Fibroblast of skin of right biceps (primary cell): ENCODE results near the gene PLXDC1.
"Not testable (repeated sequence)": the region's sequence is repeated elsewhere in the genome, so short reads cannot be mapped to it uniquely, and the experiment has no call there.

Source experiments
- DNase-seq: peaks from one replicate; pipeline ENCODE4 v3.0.0-alpha.2; 2013

PLXDC1 gene

GRCh38 chr17:39151943-39152818, 744 bp upstream of the PLXDC1 start:
- peak; percentile 48 for DNase-seq

GRCh38 chr17:39150795-39151149, 665 bp downstream of the PLXDC1 start:
- no peak for DNase-seq

DNA sequence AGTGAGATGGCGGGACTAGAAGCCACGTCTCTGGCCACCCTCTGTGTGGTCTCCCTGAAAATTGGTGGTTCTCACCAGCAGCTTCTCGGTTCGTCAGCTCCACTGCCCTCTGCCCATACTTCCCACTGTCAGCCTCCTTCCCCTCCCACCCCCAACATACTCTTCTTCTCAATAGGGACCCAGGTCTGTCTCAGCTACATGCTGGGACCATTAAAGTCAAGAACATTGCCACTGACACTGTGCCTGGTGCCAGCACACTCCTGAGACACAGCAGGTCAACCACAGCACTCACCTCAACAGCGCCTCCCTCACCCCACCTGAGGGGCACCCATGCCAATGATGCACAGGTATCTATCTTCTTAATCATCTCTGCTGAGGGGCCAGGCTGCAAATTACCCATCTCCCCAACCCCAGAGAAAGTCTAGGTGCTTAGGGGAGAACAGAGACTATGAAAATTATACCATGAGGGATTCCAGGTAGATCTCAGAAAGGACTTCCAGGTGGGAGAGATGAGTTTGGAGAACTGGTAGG, 1.3 kb downstream of the PLXDC1 start:
- DNase-seq: no peak

- DNase-seq: no peak
Measured at GRCh38 chr17:39147221-39148185, 3.9 kb downstream of the PLXDC1 start.

DNA sequence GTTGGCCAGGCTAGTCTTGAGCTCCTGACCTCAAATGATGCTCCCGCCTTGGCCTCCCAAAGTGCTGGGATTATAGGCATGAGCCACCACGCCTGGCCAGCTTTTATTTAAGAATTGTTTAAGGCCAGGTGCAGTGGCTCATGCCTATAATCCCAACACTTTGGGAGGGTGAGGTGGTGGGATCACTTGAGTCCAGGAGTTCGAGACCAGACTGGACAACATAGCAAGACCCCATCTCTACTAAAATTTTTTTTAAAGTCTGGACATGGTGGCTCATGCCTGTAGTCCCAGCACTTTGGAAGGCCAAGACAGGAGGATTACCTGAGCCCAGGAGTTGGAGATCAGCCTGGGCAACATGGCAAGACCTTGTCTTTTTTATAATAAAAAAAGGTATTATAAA, 5.2 kb downstream of the PLXDC1 start:
- DNase-seq: no peak

DNA sequence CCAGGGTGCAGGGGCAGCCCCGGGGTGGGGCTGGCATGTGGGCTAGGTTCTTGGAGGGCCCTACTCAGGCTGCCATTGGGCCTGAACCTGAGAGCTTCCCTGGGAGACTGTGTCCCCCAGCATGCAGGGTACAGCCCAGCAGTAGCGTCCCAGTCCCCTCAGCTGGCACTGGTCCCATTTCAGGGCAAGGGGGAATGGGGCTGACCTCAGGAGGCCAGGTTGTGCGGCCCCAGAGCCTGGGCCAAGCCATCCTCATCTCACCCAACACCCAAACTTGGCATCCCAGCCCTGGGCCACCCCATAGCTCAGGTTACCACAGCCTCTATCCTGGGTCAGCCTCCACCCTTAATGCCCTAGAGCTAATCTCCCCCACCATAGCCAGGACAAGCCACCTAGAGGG, 6.3 kb downstream of the PLXDC1 start:
- no peak for DNase-seq

DNA sequence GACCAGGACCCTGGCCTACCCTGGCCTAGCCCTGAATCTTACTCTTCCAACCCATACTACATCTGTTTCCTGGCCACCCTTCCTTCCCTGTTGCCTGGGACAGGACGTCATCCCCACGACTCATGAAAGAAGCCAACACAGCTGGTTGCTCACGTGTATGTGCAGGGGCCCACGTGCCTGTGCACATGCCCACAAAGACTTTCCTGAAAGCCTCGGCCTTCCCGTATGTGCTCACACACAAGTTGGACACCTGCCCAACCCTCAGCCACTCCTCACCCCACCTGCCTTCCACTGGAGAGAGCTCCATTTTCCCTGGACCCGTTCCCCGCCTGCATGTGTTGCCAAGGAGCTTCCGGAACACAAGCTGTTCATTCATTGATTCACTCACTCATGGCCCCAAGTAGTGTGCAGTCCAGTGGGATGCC, 7.0 kb downstream of the PLXDC1 start:
- DNase-seq: peak; percentile 87

- no peak for DNase-seq
Measured at GRCh38 chr17:39143552-39144093, 7.8 kb downstream of the PLXDC1 start.

DNA sequence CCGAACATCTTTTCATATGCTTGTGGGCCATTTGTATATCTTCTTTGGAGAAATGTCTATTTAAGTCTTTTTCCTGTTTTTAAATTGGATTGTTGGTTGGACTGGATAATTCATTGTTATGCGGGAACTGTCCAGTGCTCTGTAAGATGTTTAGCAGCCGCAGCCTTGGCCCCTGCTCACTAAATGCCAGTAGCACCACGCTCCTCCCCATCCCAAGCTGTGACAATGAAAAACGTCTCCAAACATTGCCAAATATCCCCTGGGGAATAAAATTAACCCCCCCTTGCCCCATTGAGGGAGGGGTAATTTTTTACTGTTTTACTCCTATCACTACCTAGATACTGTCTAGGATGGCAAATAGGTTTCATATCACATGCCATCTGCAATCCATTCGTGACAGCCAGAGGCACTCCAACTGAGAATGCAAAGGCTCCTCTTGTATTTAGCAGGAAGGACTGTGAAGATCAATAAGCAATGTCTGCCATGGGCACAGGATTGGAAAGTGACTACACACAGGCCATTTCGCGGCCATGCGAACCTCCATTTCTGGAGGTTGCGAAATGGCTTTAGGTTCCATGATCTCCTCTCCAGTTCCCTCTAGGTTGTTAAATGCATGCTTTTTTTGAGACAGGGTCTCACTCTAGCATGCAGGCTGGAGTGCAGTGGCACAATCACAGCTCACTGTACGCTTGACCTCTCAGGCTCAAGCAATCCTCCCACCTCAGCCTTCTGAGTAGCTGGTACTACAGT, 9.3 kb downstream of the PLXDC1 start:
- DNase-seq: no peak

- DNase-seq: no peak
Measured at GRCh38 chr17:39141294-39141693, 10.1 kb downstream of the PLXDC1 start.

- no peak for DNase-seq
Measured at GRCh38 chr17:39139561-39139960, 11.9 kb downstream of the PLXDC1 start.

DNA sequence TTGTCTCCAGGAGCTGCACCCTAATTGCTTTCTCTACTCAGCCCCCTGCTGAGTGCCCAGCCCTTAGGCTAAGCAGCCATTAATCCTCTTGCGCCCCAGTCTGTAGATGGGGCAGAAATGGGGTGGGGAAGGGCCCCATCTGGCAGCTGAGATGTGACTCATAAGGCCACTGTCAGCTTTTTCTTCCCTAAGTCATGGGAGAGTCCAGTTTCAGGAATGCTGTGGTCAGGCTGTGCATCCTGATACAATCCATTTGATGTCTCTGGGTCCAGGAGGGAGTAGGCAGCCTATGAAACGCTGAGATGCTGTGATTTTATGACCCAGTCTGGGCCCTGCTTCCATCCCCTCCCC, 12.3 kb downstream of the PLXDC1 start:
- peak; percentile 89 for DNase-seq

GRCh38 chr17:39138431-39139160, 12.8 kb downstream of the PLXDC1 start:
- DNase-seq: peak; percentile 15

GRCh38 chr17:39134878-39135277, 16.6 kb downstream of the PLXDC1 start:
- peak; percentile 30 for DNase-seq

DNA sequence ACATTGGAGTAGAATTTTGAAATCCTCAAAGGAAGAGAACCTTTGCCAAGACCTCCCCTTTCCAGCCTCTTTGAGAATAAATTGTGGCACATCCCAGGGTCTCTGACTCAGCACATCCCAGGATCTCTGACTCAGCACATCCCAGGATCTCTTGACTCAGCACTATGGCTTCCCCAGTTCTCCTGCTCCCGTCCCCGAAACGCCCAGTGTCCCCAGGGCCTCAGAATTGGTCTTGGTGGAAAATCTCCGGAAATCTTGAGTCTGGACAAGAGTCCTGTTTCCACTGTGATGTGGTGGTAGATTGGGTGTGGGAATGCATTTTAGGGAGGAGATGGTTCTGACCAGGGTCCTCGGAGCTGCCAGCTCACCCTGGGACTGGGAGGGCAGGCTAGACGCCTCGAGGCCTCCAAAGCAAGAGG, 19.2 kb downstream of the PLXDC1 start:
- peak; percentile 92 for DNase-seq

DNA sequence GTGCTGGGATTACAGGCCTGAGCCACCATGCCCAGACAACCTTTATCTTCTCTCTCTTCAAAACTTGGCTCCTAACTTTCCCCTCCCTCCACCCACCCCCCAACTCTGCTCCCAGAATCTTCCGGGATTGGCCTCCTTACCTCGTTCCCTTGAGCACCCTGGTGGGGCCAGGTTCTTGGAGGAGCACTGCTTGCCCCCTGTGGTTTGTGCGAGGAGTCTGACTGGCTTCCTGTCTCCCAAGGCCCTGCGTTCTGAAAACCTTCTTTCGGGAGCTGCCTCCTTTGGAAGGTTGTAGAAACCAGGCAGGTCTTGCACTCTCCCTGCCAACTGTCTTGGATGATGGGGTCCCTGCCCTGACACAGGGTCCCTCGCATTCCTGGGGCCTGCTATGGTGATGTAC, 19.8 kb downstream of the PLXDC1 start:
- DNase-seq: peak; percentile 64

GRCh38 chr17:39130205-39130604, 21.2 kb downstream of the PLXDC1 start:
- DNase-seq: no peak

GRCh38 chr17:39129544-39129943, 21.9 kb downstream of the PLXDC1 start:
- DNase-seq: not testable (repeated sequence)

DNA sequence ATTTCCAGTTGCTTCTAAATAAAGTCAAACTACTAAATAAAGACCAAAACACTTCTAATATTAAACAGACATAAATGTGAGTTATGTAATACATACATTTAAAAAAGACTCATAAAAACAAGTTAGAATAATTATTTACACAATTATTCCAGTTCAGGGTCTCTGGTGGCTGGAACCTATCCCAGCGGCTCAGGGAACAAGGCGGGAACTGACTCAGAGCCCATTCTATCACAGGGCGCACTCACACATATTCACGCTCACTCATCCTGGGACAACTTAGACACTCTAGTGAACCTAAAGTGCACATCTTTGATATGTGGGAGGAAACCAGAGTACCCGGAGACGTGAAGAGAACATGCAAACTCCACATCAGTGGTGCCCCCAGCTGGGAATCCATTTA, 25.0 kb downstream of the PLXDC1 start:
- peak; percentile 17 for DNase-seq

DNA sequence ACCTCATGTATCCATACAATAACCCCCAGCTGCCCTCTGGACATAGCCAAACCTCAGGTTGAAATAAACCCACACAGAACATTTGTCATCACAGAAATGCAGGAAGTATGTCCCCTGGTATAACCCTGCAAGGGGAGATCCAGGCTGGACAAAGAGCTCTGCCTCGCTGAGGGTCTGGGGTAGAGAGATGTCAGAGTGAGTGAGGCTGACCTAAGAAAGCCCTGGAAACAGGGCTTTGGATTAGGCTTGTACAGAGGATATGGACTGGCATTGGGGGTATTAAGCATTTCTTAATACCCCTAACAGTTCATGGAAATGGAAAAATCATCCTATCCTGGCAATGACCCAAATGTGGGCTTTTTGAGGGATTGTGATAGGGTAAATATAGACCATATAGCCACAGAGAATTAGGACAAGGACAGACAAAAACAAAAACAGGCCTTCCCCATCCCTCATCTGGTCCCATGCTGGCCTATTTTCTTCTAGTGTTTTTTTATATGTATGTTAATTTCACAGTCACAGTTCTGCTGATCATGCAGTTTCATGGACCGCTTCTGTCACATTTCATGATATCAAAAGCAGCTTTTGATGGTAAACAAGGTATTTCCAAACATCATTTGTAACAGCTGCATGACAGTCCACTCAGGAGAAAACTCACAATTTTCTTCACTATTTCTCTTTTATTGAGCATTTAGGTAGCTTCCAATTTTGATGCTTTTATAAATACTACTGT, 26.1 kb downstream of the PLXDC1 start:
- DNase-seq: no peak

- DNase-seq: no peak
Measured at GRCh38 chr17:39123627-39124026, 27.8 kb downstream of the PLXDC1 start.
